NCI-H1105 treated with DMSO at 0.1 percent for 48 hours (cell line): ENCODE results near the gene GSPT1.
"Not testable (repeated sequence)": the region's sequence is repeated elsewhere in the genome, so short reads cannot be mapped to it uniquely, and the experiment has no call there.

ENCODE experiments used
- DNase-seq: peaks from one replicate; lab custom pipeline; 2025; lab: John Stamatoyannopoulos, UW

Gene GSPT1

GRCh38 chr16:11915644-11916523 is at the start of gene GSPT1:
TSS of gene GSPT1 (minus strand) at chr16:11915956. CDS start at chr16:11915720, 236 bp downstream.
- DNase-seq: peak; percentile 95

GRCh38 chr16:11964761-11965551 is 49.2 kb upstream of the GSPT1 start, which contains the start of gene TNFRSF17:
TSS of gene TNFRSF17 (plus strand) at chr16:11965210. CDS start at chr16:11965325, 115 bp downstream.
- DNase-seq: no peak

- DNase-seq: no peak
Measured at GRCh38 chr16:11963706-11964105, 48.0 kb upstream of the GSPT1 start.

DNA sequence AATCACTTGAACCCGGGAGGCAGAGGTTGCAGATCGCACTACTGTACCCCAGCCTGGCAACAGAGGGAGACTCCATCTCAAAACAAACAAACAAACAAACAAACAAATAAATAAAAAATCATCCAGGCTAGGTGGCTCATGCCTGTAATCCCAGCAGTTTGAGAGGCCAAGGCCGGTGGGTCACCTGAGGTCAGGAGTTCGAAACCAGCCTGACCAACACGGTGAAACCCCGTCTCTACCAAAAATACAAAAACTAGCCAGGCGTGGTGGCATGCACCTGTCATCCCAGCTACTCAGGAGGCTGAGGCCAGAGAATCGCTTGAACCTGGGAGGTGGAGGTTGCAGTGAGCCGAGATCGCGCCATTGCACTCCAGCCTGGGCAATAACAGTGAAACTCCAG is 47.2 kb upstream of the GSPT1 start:
- not testable (repeated sequence) for DNase-seq

DNA sequence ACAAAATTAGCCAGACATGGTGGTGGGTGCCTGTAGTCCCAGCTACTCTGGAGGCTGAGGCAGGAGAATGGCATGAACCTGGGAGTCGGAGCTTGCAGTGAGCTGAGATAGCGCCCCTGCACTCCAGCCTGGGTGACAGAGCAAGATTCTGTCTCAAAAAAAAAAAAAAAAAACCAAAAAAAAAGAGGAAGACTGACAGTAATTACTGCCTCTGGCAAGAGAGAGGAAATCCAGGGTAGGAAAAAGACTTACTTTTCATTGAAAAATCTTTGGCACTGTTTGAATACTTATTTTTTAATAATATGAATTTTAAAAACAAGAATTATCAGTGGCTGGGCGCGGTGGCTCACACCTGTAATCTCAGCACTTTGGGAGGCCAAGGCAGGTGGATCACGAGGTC is 46.7 kb upstream of the GSPT1 start:
- DNase-seq: not testable (repeated sequence)

DNA sequence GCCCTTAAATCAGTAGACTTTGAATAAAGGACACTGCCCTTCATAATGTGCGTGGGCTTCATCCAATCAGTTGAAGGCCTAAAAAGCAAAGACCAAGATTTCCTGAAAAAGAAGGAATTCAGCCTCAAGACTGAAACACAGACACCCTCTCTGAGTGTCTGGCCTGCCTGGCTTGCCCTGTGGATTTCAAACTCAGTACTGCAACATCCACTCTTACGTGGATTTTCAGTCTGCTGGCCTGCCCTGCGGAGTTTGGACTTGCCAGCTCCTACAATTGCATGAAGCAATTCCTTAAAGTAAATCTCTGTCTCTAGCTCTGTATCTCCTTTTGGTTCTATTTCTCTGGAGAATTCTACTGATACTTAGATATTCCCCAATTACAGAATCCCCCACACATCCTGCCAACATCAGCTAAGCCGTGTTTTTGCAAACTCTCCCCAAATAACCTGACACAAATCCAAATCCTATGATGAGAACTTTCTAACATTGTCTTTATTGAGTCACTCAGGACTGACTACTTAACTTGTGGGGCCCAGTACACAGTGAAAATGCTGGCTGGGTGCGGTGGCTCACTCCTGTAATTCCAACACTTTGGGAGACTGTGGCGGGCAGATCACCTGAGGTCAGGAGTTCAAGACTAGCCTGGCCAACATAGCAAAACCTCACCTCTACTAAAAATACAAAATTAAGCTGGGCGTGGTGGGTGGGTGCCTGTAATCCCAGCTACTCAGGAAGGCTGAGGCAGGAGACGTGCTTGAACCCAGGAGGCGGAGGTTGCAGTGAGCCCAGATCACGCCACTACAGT is 42.0 kb upstream of the GSPT1 start:
- DNase-seq: no peak

- DNase-seq: no peak
Measured at GRCh38 chr16:11956558-11956957, 40.8 kb upstream of the GSPT1 start.

DNA sequence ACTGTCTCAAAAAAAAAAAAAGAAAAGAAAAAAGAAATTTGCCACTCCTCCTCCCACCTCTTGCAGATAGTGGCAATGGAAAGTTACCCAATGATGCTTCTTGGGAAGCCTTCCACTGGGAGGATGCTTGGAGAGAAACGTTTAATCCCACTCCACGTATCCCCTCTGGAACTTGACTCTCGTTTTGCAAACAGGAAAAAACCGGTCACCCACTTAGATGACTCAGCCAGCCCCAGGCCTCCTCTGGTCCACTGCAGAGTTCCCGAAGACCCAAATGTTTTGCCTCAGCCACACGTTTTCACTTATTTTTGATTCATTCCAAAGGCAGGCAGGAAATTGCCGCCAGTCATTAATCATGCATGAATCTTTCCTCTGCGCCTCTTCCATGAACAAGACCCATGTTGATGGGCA is 40.0 kb upstream of the GSPT1 start:
- DNase-seq: no peak

DNA sequence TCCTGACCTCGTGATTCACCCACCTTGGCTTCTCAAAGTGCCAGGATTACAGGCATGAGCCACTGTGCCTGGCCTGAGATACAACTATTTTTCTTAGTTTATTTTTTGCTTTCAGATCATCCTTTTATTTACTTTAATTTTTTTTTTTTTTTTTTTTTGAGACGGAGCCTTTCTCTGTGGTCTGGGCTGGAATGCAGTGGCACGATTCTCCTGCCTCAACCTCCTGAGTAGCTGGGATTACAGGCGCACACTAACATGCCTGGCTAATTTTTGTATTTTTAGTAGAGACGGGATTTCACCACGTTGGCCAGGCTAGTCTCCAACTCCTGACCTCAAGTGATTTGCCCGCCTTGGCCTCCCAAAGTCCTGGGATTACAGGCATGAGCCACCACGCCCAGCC is 37.8 kb upstream of the GSPT1 start:
- DNase-seq: not testable (repeated sequence)

DNA sequence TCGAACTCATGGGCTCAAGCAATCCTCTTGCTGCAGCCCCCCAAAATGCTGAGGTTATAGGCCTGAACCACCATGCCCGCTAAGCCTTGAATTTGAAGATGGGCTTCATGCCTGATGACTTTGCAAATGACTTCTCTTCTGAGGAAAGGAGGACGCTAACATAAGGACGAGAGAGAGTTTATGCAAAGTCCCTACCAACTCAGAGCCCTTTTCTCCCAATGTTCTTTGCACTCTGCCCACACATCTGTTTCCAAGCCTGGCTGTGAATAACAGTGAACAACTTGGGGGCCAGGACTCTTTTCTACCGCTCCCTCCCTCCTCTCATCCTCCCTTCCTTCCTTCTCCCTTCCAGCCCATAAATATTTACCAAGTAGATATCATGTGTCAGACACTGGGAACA is 34.6 kb upstream of the GSPT1 start:
- DNase-seq: no peak

DNA sequence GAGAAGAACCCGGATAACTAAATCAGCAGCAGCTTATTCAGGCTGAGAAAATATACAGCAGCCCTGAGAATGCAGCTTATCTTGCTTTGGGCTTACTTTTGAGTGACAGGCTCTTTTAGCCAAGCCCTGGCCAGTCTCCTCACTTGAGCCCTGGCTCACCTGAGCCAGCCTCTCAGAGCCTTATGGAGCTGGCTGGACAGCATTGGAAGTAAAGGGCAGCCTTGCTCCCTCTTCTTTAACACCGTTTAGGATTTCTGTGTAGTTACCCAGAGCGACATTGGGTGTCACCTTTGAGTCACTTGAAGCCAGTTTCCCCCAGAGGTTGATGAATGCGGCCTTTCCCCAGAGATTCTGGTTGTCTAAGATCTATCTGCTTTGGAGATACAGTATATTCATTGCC is 33.8 kb upstream of the GSPT1 start:
- DNase-seq: peak; percentile 37

- no peak for DNase-seq
Measured at GRCh38 chr16:11948819-11949218, 33.1 kb upstream of the GSPT1 start.

DNA sequence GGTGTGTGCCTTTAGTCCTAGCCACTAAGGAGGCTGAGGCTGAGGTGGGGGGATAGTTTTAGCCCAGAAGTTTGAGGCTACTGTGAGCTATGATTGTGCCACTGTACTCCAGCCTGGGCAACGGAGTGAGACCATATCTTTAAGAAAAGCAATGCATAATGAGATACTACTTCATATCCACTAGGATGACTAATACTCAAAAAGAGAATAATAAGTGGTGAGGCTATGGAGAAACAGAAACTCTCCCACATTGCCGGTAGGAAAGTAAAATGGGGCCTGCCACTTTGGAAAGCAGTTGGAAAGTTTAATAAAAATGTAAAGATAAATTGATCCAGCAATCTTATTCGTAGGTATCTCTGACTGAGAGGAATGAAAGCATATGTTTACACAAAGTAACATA is 30.7 kb upstream of the GSPT1 start:
- DNase-seq: no peak

DNA sequence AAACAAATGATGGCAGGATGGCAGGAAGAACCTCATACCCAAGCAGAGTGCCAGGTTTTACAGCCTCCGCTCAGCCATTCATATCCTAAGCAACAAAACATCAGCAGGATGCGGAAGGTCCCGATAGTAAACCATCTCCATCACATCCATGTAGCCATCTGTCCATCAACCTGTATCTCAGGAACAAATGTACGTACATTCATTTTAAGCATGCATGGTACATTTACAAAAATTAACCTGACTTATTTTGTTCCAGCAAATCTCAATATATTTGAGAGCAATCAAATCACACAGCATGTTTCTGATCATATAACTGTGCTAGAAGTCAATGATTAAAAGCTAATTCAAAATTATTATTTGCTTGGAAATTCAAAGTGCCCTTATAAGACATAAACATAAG is 26.2 kb upstream of the GSPT1 start, which contains the start of gene NPIPB2:
TSS of gene NPIPB2 (minus strand) at position 101 of the 400 bp plus-strand sequence. CDS start at position 101, 0 bp downstream.
- not testable (repeated sequence) for DNase-seq

- DNase-seq: not testable (repeated sequence)
Measured at GRCh38 chr16:11927350-11927749, 11.6 kb upstream of the GSPT1 start.

GRCh38 chr16:11924046-11924445 is 8.3 kb upstream of the GSPT1 start:
- DNase-seq: not testable (repeated sequence)

DNA sequence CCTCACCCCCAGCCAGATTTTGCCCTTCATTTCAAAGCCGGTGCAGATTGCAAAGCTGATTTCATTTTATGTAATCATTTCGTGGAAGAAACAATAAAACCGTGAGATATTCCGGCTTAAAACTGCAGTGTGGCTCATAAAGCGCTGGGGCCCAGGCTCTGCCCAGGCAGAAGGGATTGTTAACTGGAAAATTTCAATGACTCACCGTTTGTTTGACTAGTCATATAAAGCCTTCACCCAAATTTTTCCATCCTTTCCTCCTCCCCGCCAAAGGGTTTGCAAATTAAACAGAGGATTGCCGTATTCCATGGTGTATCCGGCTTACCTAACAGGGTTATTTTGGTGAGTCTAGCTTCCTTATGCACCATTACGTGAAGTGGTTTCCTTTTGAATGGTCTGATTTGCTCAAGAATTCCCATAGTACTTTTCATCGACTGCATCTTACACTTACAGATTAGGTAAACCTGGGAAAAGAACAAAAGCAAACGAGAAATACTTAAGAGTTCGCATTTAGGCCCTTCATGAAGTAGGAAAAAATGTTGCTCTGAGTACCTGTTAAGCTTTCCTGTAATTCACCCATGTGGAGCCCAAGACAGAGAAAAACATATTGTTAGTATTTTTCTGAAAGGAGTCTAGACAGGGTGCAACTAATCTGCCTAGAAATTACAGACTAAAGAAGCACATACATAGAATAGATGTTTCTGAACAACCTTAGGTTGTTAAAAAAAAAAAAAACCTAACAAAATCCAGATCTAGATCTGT is 949 bp upstream of the GSPT1 start:
- no peak for DNase-seq

DNA sequence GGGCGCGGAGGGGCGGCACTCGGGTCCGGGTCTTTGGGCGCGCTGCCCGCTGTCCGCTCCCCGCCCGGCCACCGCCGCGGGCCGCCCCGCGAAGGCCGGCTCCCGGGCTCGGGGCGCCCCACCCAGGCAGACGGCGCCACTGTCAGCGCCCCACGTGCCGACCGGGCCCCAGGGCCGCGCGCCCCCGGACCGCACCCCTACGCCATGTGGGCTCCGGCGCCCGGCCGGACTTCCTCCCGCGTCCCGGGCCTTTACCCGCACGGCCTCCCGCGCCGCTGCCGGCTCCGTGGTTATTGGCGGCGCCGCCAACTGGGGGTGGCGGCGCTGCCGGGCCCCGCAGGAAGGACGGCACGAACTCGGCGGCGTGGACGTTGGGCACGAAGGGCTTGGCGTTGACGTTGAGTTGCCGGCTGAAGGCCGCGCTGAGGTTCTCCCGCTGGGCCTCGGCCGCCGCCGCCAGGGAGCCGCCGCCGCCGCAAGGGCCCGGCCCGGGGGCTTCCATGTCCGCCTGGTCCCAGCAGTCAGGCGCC is 577 bp downstream of the GSPT1 start:
- DNase-seq: no peak

GRCh38 chr16:11914210-11915113 is 1.3 kb downstream of the GSPT1 start:
- no peak for DNase-seq
